ENCODE data around the gene ANGEL2. TPM values are rescaled to one million over a fixed set of nuclear protein-coding genes. Genes with fewer than 3 reads are reported as not detected.

The ANGEL2 gene
- total RNA-seq: 58.1 and 68.7 TPM in 2 replicates

GRCh38 chr1:213015099-213016050, at the start of gene ANGEL2:
Gene ANGEL2, minus strand, starts transcription at chr1:213015867. Its CDS starts 196 bp downstream, at chr1:213015671.

GRCh38 chr1:213051127-213051880, 35.6 kb upstream of the ANGEL2 start, which contains the start of gene RPS6KC1:
Gene RPS6KC1, plus strand, starts transcription at chr1:213051241. Its CDS starts 164 bp downstream, at chr1:213051405.

GRCh38 chr1:212950243-212951125, 65.2 kb downstream of the ANGEL2 start, which contains the start of gene VASH2:
Gene VASH2, plus strand, starts transcription at chr1:212950541. Its CDS starts 1,002 bp downstream, at chr1:212951543.

Other genes starting within 250 kb of the ANGEL2 start
- gene NSL1, start 224.1 kb downstream of the ANGEL2 start, total RNA-seq: 40.2 and 50.0 TPM in 2 replicates
- 20.0 and 25.5 TPM in 2 replicates for gene TATDN3, start 224.0 kb downstream of the ANGEL2 start, total RNA-seq
- not detected in 2 replicates for gene SPATA45, start 168.2 kb downstream of the ANGEL2 start, total RNA-seq
- 6.8 and 8.4 TPM in 2 replicates for gene FLVCR1, start 157.6 kb downstream of the ANGEL2 start, total RNA-seq
- gene VASH2, start 65.3 kb downstream of the ANGEL2 start, total RNA-seq: 0.99 and 1.0 TPM in 2 replicates
- 36.1 and 39.0 TPM in 2 replicates for gene RPS6KC1, start 35.4 kb upstream of the ANGEL2 start, total RNA-seq